ENCODE data around the gene URB2. TPM values are rescaled to one million over a fixed set of nuclear protein-coding genes. Genes with fewer than 3 reads are reported as not detected.
A peak's percentile ranks its signal among the peaks of the same experiment; 100 is the strongest.
"Not testable (repeated sequence)": the region's sequence is repeated elsewhere in the genome, so short reads cannot be mapped to it uniquely, and the experiment has no call there.

URB2 gene
- 10.2 TPM for total RNA-seq

GRCh38 chr1:229625915-229626831, at the start of gene URB2, which contains the start of gene TAF5L:
Gene URB2 (plus strand): TSS chr1:229626247. CDS start chr1:229627634, 1,387 bp downstream.
Gene TAF5L (minus strand): TSS chr1:229626122. CDS start chr1:229614482, 11,640 bp downstream.
- DNase-seq (ENCODE audit: low read depth in 2 of 3, low spot score in 2 of 3) = peak; percentile 65 to 89 (median 89)

DNA sequence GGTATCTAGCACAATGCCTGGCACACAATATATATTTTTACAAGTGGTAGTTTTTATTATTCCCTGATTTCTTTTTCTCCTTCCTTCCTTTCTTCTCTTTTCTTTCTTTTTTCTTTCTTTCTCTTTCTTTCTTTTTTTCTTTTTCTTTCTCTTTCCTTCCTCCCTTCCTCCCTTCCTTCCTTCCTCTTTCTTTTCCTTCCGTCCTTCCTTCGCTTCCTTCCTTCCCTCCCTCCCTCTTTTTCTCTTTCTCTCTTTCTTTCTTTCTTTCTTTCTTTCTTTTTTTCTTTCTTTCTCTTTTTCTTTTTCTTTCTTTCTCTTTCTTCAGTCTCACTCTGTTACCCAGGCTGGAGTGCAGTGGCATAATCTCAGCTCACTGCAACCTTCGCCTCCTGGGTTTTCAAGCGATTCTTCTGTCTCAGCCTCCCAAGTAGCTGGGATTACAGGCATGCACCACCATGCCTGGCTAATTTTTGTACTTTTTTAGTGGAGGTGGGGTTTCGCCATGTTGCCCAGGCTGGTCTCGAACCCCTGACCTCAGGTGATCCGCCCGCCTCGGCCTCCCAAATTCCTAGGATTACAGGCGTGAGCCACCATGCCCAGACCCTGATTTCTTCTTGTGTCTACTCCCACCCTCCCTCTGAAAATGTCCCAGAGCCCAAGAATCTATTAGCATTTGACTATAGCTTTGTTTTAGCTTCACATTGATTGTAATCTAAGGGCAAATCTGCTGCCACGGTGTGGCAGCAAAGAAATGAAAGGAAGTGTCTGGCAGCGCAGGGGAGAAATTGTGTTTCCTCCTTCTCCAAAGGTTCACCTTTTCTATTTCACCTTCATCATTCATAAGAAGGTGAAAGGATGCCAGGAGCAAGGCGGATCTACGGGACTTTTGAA, 47.6 kb upstream of the URB2 start:
- DNase-seq (ENCODE audit: low read depth in 2 of 3, low spot score in 2 of 3) = no peak

DNA sequence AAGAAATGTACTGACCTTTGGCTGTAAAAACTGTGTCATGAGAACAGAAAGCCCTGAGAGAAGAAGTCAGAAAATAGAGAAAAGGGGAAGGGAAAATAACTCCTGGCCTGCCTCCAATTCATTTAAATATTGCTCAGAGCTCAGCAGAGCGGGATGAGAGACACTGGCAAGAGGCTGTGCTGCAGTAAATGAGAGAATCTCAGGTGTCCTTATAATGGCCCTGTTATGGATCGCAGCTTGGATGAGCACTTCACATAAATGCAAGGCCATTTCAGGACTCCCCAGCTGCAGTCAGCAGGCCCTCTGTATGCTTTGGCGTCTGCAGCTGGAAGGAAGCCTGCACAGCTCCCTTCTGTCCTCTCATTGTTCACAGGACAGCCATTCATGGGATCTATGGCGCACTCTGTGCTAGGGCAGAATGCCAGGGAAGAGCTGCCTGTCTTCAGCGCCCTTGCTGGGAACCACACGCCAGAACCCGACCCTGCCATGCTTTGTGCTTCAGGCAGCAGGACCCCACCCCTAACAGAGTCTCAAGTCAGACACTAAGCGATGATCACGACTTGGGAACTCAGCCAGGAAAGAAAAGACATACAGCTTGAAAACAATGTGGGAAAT, 46.9 kb upstream of the URB2 start:
- DNase-seq (ENCODE audit: low read depth in 2 of 3, low spot score in 2 of 3) = peak in 2 of 3 donors; percentile 40 to 68

- DNase-seq (ENCODE audit: low read depth in 2 of 3, low spot score in 2 of 3) = no peak
Observed at GRCh38 chr1:229581485-229581884, 44.6 kb upstream of the URB2 start.

DNA sequence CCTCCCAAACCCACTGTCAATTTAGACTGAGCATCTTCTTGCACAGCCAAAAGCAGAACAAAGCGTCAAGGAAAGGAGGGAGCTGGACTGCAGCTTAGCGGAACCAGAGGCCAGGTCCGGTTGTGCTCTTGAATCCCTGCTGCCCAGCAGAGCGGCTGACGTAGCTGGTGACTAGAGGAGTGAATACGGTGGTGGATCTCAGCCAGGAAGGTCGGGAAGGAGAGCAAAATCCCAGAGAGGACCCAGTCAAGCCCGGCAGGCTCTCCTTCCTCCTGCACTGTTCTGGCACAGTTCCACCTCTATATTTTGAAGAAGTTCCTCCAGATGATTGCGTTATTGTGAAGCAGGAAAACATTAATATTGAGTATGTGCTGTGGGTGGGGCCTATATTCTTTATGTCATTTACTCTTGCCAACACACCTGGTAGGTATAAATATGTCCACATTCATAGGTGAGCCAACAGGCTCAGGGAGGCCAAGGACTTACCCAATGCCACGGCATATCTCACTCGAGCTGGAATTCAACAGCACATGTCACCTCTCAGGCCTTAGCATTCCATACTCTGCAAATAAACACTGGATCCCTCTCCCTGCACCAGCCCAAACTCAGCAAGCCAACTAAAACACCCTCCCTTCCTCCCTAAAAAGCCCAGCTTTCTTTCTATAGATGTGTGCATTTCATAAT, 43.9 kb upstream of the URB2 start:
- no peak for DNase-seq (ENCODE audit: low read depth in 2 of 3, low spot score in 2 of 3)

GRCh38 chr1:229582715-229583114, 43.3 kb upstream of the URB2 start:
- DNase-seq (ENCODE audit: low read depth in 2 of 3, low spot score in 2 of 3) = no peak

DNA sequence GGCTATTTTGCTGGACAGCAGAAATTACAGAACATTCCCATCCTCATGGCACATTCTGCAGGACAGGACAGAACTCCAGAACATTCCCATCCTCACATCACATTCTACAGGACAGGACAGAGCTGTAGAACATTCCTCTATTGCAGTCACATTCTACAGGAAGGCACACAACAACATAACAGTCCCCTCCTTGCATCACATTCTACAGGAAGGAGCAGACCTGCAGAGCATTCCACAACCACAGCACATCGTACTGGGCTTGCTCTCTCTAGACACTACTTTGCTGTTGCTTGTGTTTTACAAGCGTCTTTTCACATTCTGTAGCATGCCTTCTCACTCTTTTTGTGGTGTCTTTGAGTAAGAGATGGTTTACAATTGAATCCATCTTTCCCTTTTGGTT, 40.7 kb upstream of the URB2 start:
- DNase-seq (ENCODE audit: low read depth in 2 of 3, low spot score in 2 of 3) = no peak

DNA sequence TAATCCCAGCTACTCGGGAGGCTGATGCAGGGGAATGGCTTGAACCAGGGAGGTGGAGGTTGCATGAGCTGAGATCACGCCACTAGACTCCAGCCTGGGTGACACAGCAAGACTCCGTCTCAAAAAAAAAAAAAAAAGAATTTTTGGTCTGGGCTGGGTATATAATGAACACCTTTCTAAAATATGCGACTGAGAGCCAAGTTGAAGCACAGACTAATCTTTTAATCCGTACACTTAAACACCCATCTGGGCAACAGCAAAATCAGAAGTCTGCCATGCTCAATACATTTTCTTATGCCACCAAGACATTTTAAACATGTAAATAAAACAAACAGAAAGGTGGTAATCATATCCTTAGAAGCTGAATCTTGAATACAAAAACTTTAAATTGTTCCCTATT, 35.9 kb upstream of the URB2 start:
- DNase-seq (ENCODE audit: low read depth in 2 of 3, low spot score in 2 of 3) = no peak

DNA sequence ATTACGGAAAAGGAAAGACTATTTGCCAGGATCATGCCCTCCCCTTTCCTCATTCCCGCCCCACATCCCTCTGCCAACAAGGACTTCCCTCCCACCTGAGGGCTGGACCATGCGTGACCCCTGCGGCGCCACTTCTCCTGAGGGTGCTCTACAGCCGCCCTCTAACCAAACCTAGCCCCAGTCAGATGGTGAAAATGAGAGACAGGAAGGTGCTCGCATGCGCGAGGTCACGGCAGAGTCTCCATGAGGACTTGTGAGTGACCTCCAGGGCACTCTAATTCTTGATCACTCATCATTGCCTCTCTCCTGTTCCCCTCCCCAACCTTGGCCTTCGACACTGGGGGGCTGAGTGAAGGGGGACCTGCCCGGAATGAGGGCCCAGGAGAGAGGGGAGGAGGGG, 32.2 kb upstream of the URB2 start:
- DNase-seq (ENCODE audit: low read depth in 2 of 3, low spot score in 2 of 3) = no peak

DNA sequence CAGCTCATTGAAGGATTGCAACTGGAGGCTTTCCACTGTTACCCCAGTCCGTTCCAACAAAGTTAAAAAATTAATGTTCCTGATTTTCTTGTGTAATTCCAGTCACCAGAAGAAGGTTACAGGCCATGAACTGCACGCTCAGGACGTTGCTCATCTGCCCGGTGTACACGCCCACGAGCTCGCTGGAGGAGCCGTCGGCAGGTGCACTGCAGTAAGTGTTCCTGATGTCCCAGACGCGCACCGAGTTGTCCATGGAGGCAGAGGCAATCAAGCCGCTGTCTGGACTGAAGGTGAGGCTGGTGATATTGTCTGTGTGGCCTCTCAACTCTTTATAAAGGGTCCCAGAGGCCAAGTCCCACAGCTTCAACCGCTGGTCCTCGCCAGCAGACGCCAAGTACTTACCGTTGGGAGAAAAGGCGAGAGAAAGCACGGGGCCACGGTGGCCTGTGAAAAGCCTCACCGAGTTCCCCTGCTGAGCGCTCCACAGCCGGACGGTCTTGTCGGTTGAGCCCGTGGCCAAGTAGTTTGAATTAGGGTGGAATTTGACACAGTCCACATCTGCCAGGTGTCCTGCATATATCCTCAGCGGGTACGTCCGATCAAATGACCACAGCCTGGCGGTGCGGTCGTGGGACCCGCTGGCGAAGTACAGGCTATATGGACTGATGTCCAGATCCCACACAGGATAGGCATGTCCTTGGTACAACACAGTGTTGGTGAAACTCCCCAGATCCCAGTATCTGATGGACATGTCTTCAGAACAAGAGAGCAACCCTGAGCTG, 31.6 kb upstream of the URB2 start:
- no peak for DNase-seq (ENCODE audit: low read depth in 2 of 3, low spot score in 2 of 3)

GRCh38 chr1:229595876-229596275, 30.2 kb upstream of the URB2 start:
- DNase-seq (ENCODE audit: low read depth in 2 of 3, low spot score in 2 of 3) = not testable (repeated sequence)

DNA sequence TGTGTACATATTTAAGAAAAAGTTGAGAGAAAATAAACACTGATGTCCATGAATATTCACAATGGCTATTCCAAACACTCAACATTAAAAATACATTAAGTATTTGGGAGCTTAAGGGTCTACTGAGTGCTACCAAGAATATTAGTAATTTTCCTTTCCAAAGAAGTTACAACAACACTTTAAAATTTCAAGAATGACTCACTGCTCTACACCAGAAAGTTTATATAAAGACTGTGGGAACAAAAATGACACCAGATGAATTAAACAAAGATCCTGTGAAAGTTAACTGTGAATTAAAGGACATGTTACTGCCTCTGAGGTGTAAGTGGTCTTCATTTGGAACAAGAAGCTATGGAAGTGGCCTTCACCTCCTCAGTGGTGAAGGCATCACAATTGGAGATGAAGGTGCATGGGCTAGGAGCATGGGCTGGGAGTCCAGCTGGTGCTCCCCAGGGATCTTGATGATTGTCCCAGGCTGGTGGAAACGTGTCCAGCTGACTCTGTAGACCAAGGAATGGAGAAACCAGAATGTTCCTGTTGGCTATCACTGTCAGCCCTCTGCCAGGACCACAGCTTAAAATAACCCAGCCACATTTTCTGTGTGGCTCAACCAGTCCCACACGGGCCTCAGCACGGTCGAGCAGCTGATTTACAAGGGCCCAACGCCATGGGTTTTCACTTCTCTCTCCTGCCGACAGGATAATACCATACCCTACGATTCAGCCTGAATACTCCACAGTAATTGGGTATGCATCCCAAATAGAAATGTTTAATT, 28.9 kb upstream of the URB2 start:
- no peak for DNase-seq (ENCODE audit: low read depth in 2 of 3, low spot score in 2 of 3)

DNA sequence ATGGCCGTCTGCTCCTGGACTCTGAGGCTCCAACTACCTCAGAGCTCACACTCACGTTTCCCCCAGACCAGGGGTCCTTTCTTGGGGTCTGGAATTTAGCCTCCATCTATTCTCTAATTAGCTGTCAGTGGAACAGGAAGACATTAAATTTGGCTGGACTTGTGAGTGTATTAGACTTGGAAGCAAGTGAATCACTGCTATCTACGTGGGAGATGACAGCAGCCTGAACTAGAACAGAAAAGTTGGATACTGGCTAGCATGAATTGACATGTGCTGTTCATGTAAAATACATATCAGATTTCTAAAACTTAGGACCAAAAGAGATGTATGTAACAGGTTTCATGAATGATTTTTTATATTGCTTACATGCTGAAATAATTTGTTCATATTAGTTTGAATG, 28.2 kb upstream of the URB2 start:
- no peak for DNase-seq (ENCODE audit: low read depth in 2 of 3, low spot score in 2 of 3)

- DNase-seq (ENCODE audit: low read depth in 2 of 3, low spot score in 2 of 3) = no peak
Observed at GRCh38 chr1:229599218-229599954, 26.7 kb upstream of the URB2 start.

DNA sequence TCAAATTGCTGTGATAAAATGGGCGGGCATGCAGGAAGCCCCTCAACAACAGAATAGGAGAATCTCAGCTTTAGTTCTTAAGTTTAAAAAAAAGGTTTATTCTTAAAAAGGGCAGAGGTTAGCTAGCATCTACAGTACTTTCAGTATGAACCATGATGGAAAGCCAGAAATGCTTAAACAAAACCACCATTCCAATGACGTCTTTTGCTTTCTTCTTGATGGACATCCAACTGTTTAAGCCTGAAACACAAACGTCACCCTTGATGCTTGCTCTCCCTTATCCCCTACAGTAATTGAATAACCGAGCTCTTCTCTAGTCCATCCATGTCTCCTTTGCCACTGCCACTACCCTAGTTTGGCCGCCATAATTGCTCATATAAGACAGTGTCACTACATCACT, 25.8 kb upstream of the URB2 start:
- no peak for DNase-seq (ENCODE audit: low read depth in 2 of 3, low spot score in 2 of 3)

- DNase-seq (ENCODE audit: low read depth in 2 of 3, low spot score in 2 of 3) = no peak
Observed at GRCh38 chr1:229603371-229604005, 22.6 kb upstream of the URB2 start.

DNA sequence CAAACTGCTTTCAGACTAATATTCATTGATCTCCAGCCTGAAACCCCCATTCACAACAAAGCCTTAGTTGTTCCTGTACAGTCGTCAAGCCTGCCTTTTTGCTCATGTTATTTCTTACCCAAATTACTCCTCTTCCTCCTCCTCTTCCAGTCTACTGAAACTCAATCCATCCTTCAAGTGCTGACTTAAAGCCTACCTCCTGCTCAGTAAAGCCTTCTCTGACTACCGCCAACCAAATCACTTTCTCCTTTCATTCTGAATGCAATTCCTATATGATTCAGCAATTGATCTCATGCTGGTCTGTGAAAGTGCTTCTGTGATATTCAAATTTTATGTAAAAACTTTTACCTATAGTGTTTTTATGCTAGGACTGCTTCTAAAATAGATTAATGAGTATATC, 18.7 kb upstream of the URB2 start:
- no peak for DNase-seq (ENCODE audit: low read depth in 2 of 3, low spot score in 2 of 3)

- DNase-seq (ENCODE audit: low read depth in 2 of 3, low spot score in 2 of 3) = no peak
Observed at GRCh38 chr1:229608590-229608989, 17.5 kb upstream of the URB2 start.

Measured in hematopoietic multipotent progenitor cell (in vitro differentiated cells).